Stimulated activated CD8-positive, alpha-beta memory T cell treated with anti-CD3 and anti-CD28 coated beads, Interleukin-15, amount 100 ng/mL, for 1 hour (primary cell): Measurements from ENCODE around the gene TFPI2.
"Not testable (repeated sequence)": the region's sequence is repeated elsewhere in the genome, so short reads cannot be mapped to it uniquely, and the experiment has no call there.

ENCODE experiments used
- DNase-seq: peaks from one replicate; pipeline ENCODE4 v3.0.0-alpha.2; 2020; ENCODE audit warnings: low read depth

Gene TFPI2

DNA sequence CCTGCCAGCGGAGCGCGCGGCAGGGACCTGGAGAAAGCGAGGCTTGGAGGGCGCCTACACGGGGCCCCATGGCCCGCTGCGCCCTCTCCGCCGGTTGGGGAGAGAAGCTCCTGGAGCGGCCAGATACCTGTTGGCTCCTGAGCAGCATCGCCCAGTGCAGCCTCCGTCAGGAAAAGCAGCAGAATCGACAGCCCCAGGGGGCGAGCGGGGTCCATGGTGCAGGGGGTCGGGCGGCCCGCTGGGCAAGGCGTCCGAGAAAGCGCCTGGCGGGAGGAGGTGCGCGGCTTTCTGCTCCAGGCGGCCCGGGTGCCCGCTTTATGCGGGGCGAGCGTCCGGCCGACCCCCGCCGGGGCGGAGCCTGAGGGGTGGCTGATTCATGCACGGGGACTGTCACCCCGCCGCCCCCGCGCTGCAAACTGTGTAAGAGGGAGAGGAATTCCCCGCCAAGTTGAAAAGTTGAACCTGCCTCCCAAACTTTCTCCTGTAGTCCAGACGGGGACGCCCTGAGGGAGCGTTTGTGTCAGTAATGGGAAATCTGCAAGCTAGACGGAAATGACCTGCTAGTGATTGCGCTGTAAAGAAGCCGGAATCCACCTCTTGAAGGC, at the start of gene TFPI2:
Gene TFPI2, minus strand, starts transcription at position 290 of the 605 bp plus-strand sequence. Its CDS starts 75 bp downstream, at position 215.
- DNase-seq: no peak

- DNase-seq: no peak
These were observed 47.7 kb upstream of the TFPI2 start for GRCh38 chr7:93938293-93938692.

DNA sequence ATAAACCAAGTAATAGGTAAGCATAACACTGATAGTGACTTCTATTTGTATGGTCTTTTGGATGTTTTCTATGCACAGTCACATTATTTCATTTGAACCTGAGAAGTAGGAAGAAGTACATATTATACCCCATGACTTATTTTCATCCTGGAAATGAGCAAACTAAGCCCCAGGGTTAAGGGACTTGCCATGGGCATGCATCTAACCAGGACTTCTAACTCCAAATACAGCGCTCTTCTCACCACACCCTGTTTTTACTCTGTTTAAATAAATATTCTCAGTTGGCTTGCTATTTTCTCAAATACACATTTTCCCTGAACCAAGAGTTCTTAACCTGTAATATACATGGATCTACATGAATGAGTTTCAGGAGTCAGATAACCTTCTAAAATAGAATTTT, 47.3 kb upstream of the TFPI2 start:
- no peak for DNase-seq

DNA sequence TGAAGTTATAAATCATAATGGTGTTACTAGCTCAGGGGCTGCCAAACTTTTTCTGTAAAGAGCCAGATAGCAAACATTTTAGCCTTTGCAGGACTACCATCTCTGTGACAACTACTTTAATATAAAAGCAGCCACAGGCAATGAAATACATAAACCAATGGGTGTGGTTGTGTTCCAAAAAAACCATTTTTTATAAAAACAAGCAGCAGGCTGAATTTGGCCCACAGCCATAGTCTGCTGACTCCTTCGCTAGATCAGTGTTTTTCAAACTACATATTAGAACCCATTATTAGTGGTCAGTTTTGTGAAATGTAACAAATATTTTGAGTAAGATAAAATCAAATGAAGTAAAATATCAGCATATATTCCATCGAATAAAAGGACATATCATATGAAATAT, 44.5 kb upstream of the TFPI2 start:
- DNase-seq: no peak

DNA sequence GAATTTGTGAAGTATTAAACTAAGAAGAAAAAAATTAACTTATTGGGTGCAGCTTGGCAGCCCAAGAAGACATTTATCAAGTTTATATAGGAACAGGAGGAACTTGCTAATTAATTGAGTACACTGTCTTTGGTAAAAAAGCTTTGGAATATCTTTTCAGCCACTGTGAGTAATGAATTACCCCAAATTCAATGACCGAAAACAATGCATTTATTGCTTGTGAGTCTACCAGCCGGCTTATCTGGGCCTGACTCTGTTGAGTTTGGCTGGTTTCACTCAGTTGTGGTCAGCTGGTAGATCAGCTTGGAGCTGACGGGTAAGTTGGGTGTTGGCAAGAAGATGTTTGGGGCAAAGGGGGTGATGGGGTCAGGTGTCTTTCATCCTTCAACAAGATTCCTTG, 42.6 kb upstream of the TFPI2 start:
- DNase-seq: no peak

- DNase-seq: no peak
These were observed 41.1 kb upstream of the TFPI2 start for GRCh38 chr7:93931655-93932054.

- DNase-seq: no peak
These were observed 37.0 kb upstream of the TFPI2 start for GRCh38 chr7:93927585-93927984.

GRCh38 chr7:93926800-93927199, 36.2 kb upstream of the TFPI2 start:
- no peak for DNase-seq

DNA sequence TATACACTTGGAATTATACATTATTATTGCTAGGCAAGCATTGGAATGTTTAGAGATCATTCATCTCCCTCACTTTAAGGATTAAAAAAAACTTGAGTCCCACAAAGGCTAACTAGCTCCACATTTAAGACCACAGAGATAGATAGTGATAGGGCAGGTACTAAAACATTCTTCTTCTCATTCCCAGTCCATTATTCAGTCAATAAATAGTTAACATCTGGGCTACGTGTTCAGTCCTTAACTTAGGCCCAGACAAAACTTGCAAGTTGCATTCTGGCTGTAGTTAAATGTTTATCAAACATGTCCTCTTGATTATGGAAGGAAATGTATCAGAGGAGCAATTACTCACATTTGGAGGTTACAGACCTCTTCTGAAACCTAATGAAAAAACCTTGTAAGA, 33.4 kb upstream of the TFPI2 start:
- DNase-seq: no peak

- no peak for DNase-seq
These were observed 32.7 kb upstream of the TFPI2 start for GRCh38 chr7:93923296-93923695.

DNA sequence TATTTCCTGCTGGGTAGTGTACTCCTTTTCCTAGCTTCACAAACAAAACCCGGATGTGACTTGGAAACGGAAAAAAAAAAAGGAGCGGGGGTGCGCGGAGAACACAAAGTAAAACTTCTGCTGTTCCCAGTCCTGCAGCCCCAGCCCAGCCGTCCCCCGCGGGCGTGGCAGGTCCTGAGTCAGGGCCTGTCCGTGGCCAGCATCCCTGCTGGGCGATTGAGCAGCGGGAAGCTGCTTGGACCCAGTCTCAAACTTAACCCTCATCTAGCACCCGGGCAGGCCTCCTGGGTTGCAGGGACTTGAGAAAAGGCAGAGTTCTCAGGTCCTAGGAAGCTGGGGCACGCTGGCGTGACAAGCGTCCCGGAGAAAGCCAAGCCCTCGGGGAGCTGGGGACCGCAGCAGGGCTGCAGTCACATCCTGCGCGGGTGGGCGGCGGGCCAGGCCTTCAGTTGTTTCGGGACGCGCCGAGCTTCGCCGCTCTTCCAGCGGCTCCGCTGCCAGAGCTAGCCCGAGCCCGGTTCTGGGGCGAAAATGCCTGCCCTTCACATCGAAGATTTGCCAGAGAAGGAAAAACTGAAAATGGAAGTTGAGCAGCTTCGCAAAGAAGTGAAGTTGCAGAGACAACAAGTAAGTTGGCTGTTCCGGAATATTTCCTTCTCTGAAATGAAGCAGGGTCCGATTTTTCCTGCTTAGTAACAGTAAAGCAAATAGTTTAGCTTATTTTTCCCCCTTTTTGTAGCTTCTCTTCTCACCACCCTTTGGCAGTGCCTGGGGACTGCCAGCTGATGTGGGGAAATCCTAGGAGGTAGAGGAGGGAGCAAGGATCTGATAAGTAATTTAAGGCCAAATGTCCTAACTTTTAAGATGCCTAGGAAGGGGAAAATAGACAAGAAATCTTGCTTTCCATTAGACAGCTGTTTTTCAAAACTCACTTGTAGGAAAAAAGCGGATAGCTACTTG, 31.3 kb upstream of the TFPI2 start, which contains the start of gene GNG11:
Gene GNG11, plus strand, starts transcription at position 129 of the 960 bp plus-strand sequence. Its CDS starts 403 bp downstream, at position 532.
- no peak for DNase-seq

GRCh38 chr7:93921186-93921585, 30.6 kb upstream of the TFPI2 start:
- no peak for DNase-seq

DNA sequence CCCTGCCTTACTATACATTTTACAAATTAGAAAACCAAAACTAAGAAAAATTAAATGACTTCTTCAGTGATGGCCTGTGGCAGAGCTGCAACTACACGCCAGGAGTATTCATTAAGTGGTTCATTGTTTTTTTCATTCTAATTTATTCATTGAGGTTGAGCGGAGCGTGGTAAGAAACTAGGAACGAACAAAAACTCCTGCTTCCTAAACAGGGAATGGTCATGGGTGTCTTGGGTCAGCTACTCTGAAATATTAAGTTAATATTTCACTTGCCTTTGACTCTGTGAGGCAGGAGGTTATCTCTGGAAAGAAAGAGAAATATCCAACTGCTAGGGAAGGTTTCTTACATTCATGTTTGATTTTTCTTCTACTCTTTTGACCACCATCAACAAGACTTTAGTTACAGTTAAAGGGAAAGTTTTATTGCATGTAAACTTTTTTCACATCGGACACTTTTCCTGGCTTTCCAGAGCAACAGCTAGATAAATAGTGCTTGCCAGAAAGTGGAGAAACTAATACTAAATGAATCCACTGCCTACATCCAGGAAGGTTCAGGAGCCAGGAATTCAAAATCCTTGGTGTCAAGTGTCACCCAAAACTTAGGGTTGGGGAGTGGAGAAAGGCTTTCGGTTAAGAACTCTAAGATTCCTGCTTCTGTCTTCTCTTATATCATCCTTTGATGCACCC, 30.1 kb upstream of the TFPI2 start:
- DNase-seq: no peak

DNA sequence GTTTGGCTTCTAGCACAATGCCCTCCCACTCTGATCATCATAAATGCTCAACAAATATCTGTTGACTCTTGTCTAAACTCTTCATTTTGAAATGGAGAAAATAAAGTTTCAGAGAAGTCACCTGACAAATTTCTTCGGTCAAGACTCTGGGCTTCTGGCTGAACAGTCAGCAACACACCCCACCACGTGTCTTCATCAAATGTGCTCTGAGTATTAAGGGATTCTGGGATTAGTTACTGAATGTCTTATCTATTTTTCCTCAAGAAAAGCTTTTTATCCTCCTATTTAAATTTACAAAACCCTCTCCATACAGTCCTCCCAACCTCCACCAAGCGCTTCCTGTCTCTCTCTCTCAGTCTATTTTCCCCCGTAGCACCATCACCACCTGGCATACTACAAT, 25.8 kb upstream of the TFPI2 start:
- DNase-seq: not testable (repeated sequence)

DNA sequence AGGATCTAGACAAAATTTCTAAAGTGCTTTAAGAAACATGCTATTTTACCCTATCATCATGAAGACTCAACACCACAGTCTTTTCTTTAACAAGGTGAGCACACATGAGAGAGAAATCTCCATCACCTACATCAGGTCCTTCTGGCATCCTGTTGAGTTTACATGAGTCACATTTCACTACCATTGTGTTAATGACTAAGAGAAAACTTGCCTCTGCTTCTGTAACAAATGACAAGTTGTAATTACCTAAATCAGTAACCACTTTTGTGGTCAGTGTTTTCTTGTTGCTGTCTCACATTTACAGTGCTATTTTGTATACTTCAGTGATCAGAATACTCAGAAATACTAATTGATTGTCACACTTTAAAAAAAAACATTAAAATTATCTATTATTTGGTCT, 25.3 kb upstream of the TFPI2 start:
- not testable (repeated sequence) for DNase-seq

GRCh38 chr7:93915206-93915842, 24.8 kb upstream of the TFPI2 start:
- not testable (repeated sequence) for DNase-seq

- DNase-seq: no peak
These were observed 24.1 kb upstream of the TFPI2 start for GRCh38 chr7:93914581-93915066.

DNA sequence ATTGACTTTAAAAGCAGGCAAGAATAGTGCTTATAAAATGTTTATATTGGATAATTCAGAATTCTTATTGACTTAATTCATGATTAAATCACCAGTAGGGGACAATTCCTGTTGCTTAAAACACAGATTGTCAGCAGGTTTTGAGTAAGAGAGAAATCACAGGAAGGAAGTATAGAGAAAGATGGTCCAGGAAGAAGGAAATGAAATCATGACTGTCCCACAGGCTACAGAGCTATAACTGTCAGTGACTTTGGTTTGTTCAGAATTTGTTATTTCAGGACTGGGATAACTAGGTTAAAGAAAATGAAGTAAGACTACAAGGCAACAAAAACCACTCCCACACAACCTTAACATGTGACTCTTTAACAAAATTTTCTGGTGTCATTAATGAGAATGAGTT, 22.6 kb upstream of the TFPI2 start:
- DNase-seq: no peak

DNA sequence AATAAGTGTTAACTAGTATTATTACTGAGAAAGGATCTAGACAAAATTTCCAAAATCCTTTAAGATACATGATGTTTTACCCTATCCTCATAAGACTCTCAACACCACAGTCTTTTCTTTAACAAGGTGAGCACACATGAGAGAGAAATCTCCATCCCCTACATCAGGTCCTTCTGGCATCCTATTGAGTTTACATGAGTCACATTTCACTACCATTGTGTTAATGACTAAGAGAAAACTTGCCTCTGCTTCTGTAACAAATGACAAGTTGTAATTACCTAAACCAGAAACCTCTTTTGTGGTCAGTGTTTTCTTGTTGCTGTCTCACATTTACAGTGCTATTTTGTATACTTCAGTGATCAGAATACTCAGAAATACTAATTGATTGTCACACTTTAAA, 21.1 kb upstream of the TFPI2 start:
- DNase-seq: not testable (repeated sequence)

DNA sequence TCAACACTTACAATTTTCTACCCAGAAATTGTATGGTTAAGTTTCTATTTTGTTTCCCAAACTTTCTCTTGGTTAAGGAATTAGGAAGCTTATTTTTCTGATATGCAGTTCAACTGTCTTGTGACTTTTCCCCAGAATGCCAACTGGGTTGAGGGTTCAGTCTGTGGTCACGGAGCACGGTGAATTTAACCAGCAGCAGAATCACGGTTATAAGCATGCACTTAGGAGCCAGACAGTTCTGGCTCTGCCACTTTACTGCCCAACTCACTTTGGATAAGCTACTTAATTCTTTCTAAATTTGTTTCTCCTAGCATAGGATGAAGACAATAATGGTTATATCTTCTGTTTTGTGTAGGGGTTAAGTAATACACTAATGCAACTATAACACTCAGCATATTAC, 20.7 kb upstream of the TFPI2 start:
- not testable (repeated sequence) for DNase-seq

- no peak for DNase-seq
These were observed 19.8 kb upstream of the TFPI2 start for GRCh38 chr7:93910076-93910994.
